HTR-8/SVneo (cell line): ENCODE data around the gene VCL.
"Not testable (repeated sequence)": the region's sequence is repeated elsewhere in the genome, so short reads cannot be mapped to it uniquely, and the experiment has no call there.

Experiments
- DNase-seq: peaks from one replicate; pipeline ENCODE4 v3.0.0; 2011; ENCODE audit warnings: low spot score, mixed read lengths; ENCODE audit not compliant: insufficient read length
- FAIRE-seq: peaks from 2 replicates; lab custom pipeline; 2011; peaks lifted over from hg19 to GRCh38; lab: Jason Lieb, UNC

VCL gene

DNA sequence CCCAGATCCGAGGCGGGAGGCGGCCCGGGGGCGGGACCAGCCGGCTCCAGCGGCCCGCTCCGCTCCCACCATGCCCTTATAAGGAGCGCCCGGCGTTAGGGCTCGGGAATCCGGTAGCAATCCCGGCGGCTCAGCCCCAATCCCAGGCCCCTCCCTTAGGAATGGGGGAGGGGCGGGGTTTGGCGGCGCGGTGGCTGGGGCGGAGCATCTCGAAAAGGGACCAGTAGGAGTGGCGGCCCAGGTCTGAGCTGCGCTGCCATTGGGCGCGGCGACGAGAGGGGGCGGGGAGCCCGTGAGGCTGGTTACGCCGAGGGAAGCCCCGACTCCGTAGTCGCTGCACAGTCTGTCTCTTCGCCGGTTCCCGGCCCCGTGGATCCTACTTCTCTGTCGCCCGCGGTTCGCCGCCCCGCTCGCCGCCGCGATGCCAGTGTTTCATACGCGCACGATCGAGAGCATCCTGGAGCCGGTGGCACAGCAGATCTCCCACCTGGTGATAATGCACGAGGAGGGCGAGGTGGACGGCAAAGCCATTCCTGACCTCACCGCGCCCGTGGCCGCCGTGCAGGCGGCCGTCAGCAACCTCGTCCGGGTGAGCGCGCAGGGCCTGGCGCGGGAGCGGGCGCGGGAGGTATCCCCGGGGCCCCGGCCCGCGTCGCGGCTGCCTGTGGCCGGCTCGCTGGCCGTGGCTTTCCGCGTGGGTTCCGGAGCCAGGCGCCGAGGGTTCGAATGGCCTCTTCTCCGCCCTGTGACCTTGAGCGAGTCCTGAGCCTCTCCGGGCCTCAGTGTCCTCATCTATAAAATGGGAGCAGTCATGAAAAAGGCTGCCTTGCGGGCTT, at the start of gene VCL:
Gene VCL, plus strand, starts transcription at position 330 of the 836 bp plus-strand sequence. Its CDS starts 92 bp downstream, at position 422.
- FAIRE-seq (peak; percentile 59), DNase-seq (peak; percentile 94)

DNA sequence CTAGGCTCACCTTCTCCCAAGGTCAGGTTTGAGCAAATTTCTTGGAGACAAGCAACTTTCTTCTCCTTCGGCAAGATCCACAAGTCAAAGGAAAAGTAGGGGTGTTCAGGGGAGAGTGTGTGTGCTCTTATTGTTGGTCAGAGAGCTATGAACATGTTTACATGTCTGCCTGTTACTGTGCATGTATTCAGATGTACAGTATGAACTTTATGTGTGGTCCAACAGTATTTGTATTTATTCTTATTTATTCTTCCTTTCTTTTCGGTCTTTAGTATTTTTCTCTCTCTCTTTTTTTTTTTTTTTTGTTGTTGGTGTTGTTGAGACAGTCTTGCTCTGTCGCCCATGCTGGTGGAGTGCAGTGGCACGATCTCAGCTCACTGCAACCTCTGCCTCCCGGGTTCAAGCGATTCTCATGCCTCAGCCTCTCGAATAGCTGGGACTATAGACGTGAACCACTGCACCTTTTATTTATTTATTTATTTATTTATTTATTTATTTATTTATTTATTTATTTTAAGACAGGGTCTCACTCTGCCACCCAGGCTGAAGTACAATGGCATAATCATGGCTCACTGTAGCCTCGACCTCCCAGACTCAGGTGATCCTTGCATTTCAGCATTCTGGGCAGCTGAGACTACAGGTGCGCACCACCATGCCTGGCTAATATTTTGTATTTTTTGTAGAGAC, 48.8 kb upstream of the VCL start:
- FAIRE-seq: no peak
- DNase-seq: no peak

DNA sequence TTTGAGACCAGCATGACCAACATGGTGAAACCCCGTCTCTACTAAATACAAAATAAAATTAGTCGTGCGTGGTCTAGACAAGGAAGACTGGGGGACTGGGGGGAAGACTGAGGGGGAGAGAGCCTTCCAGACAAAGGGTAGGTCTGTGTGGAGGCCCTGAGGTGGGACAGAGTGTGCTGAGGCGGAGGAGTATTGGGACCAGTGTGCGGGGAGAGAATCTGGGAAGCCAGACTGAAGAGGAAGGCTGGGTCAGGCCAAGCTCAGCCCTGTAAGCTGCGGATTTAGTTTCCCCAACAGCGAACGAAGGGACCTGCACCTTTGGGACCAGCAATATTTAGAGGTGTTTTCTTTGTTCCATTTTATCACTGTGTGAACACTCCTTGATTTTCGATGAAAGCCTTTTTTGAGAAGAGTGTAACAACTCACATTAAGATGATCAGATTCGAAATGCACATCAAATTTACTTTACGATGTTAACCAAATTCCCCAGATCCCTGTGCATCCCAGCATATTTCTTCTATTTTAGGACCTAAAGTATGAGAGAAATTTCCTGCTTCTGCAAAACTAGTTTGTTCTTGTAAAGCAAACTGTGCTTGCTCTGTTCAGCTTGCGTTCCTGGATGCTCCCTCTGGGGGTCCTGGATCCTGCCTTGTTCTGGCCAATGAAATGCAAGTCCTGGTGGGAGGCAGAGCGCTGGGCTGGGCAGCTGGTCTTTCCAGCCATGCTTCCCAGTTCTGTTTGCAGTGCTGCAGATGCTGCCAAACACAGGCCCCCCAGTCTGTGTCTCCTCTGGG, 47.6 kb upstream of the VCL start:
- DNase-seq: no peak
- no peak for FAIRE-seq

DNA sequence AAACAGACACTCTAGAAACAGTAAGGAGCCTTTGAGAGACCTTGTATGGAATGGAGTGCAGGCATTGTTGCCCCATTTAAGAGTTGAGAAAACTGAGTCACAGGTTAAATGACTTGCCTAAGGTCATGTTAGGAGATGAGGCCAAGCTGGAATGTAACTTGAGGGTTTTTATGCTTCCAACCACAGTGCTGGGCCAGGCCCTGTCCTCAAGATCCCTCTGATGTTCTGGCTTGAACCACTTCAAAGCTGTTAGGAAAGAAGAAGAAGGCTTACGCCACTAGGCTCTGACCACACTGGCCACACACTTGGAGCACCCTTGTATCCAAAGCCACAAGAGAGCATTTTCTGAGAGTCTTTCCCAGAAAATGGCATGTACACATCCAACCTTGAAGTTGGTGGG, 44.3 kb upstream of the VCL start:
- DNase-seq (no peak), FAIRE-seq (no peak)

DNA sequence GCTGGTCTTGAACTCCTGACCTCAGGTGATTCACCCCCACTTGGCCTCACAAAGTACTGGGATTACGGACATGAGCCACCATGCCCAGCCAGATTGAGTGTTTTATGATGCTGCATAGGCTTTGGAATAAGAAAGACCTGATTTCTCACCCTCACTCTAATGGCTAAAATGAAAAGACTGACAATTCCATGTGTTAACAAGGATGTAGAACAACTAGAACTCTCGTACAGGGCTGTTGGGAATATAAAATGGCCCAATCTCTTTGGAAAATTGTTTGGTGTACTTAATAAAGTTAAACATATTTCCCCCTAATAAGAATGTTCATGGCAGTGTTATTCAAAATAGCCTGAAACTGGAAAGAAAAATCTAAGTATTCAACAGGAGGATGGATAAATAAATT, 43.2 kb upstream of the VCL start:
- FAIRE-seq: no peak
- no peak for DNase-seq

DNA sequence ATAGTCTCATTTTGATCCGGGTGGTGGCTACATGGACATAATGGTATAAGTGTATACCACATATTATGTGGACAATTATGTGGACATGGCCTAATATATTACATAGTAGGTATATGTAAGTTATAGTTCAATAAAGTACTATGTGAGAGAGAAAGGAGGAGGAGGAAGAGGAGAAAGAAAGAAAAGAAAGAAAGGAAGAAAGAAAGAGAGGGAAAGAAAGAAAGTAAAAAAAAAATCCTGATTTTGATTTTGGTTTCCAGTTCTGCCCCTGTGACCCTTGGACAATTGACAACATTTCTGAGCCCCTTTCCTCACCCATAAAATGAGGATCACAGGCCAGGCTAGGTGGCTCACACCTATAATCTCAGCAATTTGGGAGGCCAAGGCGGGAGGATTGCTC, 42.2 kb upstream of the VCL start:
- FAIRE-seq (no peak), DNase-seq (no peak)

DNA sequence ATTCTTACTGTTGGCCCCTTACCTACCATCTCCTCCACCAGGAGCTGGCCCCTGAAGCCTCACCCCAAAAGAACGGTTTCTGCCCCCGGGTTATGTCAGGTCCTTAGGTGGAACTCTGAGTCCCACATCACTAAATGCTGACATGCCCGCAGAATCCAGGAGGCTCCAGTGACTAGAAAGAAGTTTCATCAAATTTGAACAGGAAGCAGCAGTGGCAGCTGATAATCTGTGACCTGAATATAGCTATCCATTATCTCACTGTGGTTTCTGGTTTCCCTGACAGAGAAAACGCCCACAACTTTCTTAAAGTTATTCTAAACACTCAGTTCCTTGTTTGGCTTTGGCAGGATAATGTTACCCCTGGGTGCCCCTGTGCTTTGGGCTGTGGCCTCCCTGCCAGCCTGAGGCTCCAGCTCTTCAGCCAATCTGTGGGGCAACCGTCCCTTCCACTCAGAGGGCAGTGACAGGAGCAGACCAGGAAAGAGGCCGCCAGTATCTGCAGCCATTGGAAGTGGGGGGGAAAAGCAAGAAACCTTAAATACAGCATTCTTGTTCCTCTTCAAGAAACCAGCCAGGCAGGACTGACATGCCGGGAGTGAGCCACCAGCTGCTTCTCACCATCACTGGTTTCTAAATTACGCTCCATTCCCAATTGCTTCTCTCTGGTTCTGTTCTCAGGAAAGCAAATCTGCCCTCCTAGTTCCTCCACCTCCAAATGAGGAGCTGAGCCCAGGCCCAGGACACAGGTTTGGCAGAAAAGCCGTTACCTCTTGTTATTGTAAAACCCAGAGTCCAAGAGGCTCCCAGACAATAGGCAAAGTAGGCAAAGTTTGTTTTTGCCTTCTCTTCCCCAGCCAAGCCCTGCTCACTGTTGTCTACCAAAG, 41.2 kb upstream of the VCL start:
- peak; percentile 45 for DNase-seq
- no peak for FAIRE-seq

DNA sequence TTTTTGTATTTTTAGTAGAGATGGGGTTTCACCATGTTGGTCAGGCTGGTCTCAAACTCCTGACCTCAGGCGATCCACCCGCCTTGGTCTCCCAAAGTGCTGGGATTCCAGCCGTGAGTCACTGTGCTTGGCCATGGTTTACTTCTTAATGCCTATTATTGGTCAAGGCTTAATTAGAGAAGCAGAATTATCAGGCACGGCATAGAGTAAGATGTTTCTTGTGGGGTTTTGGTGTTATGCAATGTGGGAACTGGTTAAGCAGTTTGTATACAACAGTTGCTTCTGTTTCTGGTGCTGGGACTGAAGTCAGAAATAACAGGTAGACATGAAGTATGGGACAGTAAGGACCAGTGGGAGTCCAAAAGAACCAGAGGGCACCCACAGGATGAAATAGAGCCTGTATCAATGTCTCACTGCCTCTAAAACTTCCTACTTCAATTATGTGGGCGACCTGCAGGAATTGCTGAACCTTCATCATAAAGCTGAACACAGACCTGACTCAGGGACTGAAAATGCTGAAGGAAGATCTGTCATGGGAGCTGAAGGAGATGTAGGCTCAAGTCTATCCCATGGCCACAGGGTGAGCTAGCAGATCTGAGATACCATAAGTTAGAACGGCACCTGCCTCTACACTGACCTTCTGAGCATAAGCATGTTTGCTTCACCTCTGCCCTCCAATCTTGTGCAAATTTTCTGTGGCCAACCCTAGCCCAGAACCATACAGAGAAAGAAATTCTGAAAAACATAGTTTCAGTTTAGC, 38.3 kb upstream of the VCL start:
- no peak for DNase-seq

DNA sequence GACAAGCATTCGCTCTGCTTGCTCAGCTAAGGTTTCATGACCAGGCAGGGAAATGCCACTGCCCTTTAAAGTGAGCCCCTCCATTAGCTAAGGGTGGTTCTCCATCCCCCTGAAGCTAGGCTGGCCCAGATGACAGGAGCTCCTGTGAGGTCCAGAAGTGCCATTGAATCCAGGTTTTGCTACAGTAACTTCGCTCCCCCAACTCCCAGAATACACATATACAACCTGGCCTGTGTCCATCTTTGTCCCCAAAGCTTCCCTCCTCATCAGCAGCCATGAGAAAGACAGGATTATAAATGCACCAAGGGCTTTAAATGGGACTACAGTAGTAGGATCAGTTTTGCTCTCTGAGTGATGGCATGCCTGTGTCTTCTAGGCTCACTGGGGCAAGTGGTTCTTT, 35.5 kb upstream of the VCL start:
- no peak for DNase-seq

More for the DNA sequence above, 38.3 kb upstream of the VCL start:
- no peak for FAIRE-seq

DNA sequence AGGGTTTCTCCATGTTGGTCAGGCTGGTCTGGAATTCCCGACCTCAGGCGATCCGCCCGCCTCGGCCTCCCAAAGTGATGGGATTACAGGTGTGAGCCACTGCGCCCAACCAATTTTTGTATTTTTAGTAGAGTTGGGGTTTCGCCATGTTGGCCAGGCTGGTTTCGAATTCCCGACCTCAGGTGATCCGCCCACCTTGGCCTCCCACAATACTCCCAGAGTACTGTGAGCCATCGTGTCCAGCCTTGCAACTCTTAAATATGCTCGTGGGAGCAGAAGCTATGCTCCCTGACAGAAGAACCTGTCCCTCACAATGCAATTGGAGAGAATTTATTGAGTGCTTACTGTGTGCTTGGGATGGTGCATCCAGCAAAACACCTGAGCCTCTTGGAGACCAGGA, 34.4 kb upstream of the VCL start:
- not testable (repeated sequence) for FAIRE-seq, DNase-seq

More for the DNA sequence above, 35.5 kb upstream of the VCL start:
- no peak for FAIRE-seq

DNA sequence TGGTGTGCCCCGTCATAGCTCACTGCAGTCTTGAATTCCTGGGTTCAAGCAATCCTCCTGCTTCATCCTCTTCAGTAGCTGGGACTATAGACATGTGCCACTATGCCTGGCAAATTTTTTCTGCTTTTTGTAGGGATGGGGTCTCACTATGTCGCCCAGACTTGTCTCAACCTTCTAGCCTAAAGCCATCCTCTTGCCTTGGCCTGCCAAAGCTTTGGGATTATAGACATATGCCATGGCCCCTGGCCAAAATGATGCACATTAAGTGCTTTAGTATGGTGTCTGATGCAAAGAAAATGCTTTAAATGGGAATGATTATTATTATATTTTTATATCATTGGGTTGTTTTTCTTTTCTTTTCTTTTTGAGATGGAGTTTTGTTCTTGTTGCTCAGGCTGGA, 33.2 kb upstream of the VCL start:
- no peak for FAIRE-seq
- DNase-seq: no peak

DNA sequence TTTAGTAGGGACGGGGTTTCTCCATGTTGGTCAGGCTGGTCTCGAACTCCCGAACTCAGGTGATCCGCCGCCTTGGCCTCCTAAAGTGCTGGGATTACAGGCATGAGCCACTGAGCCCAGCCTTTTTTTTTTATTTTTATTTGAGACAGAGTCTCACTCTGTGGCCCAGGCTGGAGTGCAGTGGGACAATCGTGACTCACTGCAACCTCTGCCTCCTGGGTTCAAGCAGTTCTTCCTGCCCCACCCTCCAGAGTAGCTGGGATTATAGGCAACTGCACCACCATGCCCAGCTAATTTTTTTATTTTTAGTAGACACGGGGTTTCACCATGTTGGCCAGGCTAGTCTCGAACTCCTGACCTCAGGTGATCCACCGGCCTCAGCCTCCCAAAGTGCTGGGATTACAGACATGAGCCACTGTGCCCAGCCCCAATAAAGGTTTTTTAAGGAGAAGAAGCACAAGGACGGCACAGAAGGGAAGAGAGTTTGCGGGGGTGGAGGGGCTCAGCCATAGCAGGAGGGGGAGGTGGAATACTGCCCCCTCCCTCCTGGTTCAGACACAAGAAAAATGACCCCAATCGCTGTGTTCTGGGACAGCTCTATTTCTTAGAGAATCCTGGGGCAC, 32.5 kb upstream of the VCL start:
- DNase-seq, FAIRE-seq: not testable (repeated sequence)

DNA sequence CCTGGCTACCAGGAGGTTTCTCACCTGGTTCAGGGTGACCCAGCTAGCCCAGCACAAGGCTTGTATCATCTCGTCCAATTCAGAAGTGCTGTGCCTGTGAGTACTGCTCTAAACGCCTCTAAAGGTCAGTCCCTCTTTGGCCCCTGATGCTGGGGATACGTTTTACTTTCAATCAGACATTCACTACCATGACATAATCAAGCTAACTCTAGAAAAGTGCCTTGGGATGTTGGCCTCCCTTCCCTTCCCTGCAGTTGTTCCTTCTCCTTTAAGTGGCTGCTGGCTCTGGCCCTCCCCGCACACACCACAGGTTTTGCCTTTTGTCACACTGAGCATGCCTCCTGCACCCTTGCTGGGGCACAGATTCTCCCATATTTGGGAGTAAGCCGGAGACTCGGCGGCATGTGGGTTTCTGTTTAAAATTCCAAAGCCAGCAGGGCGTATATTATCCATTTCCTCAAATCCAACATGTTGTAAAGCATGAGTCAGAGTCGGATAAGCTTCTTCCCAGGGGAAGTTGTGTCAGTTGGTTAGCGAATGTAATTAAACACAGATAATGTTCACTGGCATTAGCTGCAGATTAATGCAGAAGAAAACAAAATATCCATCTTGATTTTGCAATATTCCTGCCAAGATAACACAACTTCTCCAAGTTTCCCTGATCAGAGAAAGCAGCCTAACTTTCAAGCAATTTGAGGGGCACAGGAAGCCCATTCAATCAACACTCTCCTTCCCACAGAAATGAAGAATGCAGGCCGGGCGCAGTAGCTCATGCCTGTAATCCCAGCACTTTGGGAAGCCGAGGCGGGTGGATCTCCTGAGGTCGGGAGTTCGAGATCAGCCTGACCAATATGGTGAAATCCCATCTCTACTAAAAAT, 31.8 kb upstream of the VCL start:
- DNase-seq (peak; percentile 72), FAIRE-seq (peak; percentile 51)

DNA sequence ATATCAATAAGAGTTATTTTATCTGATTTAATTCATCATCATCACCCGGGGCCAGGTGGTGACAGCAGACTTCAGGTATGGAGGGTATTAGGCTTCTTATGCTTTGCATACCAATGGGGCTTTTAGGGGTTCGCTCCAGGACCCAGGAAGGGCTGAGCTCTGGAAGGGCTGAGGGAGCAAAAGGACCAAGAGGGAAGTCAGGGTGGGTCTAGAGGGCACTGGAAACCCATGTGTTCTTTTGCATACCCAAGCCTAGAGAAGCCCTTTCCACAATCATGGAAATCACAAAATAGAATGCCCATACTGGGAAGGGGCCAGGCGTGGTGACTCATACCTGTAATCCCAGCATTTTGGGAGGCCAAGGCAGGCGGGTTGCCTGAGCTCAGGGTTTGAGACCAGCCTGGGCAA, 30.9 kb upstream of the VCL start:
- no peak for FAIRE-seq
- DNase-seq: no peak

DNA sequence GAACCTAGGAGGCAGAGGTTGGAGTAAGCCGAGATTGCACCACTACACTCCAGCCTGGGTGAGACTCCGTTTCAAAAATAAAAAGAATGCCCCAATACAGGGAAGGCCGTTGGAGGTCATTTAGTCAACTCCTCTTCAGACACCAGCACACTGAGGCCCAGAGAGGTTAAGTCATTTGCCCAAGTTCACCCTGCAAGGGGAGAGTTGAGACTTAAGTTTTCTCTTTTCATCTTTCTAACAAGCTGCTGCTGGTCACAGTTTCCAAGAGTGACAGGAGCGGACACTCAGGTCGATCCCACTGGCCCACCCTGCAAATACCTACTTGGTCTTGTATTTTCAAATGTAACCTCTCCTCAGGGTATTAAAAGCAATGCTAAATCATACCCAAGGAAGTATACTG, 30.4 kb upstream of the VCL start:
- DNase-seq (no peak), FAIRE-seq (no peak)

DNA sequence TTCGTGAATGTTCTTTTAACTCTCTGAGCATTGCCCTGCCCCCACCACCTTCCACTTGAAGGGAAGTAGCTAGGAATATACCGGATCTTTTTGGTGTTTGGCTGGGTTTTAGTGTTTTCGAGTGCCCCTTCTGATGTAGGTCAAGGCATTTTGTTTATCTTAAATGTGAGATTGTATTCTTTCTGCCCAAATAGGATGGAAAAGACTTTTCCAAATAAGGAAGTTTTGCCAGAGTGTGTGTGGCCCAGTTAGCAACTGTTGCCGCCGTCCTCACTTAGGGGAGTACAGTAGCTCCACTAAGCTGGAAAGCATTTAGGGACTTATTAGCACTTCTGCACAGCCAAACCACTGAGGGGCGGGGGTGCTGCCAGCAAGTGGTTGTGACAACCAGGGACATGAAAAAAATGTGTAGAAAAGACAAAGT, 29.8 kb upstream of the VCL start:
- DNase-seq (no peak), FAIRE-seq (no peak)

DNA sequence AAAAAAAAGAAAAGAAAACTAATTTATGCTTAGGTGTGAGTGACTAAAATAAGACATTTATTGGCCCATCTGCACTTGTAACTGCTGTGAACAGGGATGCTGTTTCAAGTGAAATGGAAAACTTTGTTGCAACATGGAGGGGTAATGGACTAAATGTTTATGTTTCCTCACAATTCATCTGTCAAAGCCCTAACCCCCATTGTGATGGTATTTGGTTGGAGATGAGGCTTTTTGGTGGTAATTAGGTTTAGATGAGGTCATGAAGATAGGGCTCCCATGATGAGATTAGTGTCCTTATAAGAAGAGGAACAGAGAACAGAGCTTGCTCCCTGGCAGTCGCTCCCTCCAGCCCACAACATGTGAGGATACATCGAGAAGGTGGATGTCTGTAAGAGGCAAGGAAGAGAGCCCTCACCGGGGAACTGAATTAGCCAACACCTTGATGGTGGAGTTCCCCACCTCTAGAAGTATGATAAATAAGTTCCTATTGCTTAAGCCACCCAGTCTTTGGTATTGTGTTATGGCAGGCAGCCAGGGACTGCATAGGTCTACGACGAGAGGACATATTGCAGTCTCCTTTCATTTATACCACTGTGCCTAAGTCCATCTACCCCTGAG, 28.6 kb upstream of the VCL start:
- FAIRE-seq (no peak), DNase-seq (no peak)
